Stimulated activated CD8-positive, alpha-beta memory T cell treated with anti-CD3 and anti-CD28 coated beads, Interleukin-4, amount 100 ng/mL, for 24 hours (primary cell): Measurements from ENCODE around the gene CACNA1D.

Experiments
- DNase-seq: peaks from one replicate; pipeline ENCODE4 v3.0.0-alpha.2; 2020; ENCODE audit warnings: low read depth

CACNA1D gene

DNA sequence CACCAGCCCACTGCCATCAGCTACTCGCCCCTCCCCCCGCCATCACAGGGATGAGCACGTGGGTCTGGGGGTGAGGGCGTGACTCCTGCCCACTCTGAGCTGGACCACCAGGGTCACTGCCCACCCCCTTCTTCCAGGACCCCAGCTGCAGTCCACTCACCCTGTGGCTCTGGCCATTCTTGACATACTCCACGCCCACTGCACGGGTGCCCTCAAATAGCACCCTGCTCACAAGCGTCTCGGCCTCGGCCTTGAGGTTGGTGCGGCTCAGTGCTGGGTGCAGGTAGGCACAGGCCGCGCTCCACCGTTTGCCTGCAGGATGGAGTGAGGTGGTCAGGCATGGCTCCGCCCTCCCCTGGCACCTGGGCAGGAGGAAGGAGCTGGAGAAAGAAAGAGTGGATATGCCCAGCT is 327.9 kb downstream of the CACNA1D start:
- no peak for DNase-seq

DNA sequence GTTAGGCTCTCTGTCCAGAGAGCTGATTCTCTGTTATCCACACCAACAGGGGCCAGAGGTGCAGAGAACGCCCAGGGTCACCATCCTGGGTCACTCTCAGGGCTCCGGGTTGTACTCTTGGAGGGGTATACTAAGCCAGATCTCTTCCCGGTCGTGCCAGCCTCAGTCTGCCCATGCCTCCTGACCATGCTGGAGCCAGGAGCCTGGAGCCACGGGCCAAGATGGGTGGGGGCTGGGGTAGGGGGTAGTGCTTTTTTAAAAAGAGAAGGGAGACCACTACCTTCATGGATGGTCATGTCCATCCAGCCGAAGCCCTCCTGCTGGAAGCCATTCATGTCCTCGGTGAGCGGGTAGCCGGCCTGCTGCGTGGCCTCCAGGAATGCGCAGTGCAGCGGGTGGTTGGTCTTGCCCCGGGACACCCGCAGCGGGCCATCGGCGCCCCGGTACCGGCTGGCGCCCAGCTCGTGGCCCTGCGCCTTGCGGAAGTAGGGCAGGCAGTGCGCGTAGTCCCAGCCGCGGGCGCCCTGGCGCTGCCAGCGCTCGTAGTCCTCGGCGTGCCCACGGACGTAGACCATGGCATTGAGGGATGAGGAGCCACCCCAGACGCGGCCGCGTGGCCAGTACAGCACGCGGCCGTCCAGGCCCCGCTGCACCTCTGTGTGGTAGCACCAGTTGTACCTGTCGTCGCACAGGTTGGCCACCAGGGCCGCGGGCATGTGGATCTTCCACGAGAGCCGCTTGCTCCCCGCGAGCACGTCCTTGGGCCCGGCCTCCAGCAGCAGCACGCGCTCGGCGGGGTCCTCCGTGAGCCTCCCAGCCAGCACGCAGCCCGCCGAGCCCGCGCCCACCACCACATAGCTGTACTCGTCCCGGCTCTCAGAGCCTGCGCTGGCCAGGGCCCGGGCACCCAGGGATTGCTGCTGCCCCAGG is 328.9 kb downstream of the CACNA1D start:
- DNase-seq: no peak

DNA sequence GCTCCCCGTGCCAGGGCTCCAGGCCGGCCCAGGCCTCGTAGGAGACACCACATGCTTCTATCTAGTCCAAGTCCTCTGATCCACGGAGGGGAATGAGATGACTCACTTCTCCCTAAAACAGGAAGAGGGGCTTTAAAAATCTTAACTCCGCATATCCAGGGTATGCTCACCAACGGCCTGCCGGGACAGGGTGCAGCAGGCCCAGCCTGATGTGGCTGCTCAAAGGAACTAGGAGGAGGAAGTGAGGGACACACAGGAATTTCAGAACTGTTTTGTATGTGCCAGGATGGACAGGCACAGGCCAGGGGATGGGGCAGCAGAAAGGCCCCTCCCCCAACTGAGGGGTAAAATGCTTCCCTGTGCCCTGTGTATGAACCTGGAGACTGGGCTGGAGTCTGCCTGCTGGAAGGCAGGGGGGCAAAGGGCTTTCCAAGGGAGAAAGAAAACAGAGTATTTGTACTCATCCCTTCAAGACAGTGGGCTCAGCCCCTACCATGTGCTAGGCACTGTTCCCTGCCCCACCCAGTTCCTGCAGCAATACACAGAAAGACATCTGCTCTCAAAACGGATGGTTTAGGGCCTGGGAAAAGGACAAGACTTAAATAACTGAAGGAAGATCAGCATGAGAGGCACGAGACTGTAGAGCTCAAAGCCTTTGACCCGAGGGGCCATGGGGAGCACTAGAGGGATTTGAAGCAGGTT is 329.7 kb downstream of the CACNA1D start:
- DNase-seq: no peak

DNA sequence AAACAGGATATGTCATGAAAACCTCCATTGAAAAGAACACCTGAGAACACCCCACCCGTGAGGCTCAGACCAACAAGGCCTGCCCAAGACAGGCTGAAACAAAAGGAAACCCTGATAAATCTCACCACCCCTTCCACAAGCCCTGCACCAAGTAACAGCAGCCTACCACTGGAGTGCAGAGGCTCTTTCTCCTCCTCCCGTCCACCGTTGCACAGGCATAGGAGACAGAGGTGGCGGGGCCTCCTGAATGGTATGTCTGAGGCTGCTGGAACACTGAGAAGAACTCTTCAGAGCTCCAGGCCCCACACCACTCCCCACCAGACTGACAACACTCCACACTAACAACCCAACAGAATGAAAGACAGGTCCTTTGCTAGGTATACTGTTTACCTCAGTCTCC is 330.4 kb downstream of the CACNA1D start:
- no peak for DNase-seq

DNA sequence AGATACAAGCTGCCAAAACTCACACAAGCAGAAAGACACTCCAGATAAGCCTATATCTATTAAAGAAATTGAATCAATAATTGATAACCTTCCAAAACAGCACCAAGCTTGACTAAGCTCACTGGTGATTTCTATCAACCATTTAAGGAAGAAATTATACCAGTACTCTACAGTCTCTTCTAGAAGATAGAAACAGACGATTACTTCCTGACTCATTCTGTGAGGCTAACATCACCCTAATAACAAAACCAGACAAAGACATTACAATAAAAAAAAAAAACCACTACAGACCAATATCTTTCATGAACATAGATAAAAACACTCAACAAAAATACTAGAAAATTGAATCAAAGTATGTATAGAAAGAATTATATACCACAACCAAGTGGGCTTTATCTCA is 331.6 kb downstream of the CACNA1D start:
- DNase-seq: no peak

DNA sequence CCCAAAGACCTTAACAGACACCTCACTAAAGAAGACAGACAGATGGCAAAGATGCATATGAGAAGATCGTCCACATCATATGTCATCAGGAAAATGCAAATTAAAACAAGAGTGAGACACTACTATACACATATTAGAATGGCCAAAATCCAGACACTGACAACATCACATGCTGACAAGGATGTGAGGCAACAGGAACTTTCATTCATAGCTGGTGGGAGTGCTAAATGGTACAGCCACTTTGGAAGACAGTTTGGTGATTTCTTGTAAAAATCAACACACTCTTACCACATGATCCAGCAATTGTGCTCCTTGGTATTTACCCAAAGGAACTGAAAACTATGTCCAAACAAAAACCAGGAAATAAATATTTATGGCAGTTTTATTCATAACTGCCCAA is 334.2 kb downstream of the CACNA1D start:
- DNase-seq: no peak

DNA sequence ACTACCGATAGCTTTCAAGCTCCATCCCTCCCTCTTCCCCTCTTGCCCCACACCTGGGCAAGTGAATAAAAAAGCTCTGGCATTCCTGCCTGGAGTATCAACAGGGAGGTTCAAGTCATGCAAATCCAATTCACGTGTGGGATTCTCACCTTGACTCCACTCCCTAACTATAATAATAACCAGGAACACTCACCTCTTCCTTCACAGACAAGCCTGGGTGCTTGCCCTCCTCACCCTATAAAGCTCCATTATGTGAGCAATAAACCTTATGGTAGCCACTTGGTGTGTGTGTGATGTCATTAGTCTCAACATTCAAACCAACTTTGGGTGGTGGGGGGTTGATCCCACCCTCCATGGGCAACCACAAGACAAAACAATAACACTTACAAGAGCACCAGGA is 335.2 kb downstream of the CACNA1D start:
- no peak for DNase-seq

DNA sequence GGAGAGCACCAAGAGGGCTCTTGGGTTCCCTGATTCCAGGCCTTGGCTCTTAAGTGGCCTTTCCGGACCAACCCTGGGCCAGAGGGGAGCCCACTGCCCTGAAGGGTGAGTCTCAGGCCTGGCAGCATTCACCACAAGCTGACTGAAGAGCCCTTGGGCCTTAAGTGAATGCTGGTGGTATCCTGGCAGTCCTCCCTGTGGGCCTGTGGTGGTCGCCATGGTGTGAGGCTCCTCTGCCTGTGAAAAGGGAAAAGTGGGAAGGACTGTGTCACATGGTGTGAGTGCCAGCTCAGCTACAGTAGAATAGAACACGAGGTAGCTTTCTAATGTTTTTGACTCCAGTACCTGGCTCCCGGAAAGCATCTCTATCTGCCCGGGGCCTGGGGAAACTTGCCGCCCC is 336.5 kb downstream of the CACNA1D start:
- DNase-seq: no peak

DNA sequence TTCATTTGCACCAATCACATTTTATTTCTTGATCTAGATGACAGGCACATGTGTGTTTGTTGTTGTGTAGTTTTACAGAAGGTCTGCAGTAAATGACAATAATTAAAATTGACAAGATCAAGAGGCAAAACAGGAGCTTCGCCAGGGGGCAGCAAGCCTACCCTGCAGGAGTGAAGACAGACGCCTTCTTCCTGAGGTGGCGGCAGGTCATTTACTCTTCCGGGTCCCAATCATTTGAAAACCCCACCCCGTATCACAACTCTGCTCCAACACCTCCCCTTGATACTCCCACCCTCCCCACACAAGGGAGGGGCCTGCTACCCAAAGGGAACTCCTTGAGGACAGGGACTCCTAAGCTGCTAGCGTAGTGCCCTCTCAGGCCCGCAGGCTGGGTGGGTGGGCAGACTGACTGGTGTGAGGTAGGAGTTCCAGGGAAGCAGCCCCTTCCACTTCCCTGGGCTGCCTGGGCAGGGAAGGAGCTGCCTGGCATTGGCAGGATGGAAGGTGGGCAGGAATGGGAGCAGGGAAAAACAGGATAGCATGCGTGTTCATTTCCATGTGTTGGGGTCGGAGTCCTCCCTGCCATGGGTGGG is 338.7 kb downstream of the CACNA1D start:
- no peak for DNase-seq

DNA sequence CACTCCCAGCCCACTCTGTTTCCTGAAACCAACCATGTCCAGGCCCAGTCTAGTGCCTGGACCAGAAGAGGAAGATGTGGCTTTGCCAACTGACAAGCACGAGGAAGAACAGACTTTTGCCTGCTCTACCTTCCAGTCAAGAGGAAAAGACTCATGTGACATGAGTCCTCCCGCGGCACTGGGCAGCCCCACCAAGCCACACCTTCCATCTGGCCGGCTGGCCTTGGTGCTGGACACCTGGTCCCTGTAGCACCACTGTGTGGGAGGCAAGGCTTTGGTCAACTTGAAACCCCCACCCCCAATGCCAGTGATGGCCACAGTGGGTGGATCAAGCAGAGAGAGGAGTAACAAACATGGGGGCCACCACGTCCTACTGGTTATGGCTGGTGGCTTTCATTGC is 339.3 kb downstream of the CACNA1D start:
- no peak for DNase-seq

DNA sequence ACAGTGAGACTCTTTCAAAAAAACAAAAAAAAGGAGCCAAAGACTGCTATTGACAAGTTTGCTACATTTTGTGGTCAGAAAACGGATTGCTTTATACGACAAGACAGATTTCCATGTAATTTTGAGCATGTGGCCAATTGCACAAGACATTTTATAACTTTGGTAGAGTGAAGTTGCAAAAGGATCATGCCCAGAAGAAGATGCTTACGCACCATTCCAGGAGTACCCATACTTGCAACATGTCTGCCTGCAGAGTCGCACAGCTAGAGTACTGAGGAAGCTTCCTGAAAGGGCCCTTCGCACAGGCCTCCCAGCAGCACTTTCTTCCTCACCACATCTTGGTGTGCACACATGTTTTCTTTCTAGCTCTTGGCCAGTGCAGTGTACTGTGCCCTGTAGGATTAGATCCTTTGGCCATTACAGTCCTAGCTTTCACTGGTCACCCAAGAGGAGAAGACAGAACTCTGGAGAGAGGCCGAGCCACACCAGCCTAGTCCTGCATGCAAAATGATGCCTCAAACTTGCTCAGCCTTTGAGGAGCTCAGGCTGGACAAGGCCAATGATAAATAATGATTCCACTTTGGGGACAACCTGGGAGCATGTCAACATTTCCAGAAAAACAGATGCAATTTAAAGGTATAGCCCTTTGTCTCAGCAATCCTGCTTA is 340.2 kb downstream of the CACNA1D start:
- no peak for DNase-seq

DNA sequence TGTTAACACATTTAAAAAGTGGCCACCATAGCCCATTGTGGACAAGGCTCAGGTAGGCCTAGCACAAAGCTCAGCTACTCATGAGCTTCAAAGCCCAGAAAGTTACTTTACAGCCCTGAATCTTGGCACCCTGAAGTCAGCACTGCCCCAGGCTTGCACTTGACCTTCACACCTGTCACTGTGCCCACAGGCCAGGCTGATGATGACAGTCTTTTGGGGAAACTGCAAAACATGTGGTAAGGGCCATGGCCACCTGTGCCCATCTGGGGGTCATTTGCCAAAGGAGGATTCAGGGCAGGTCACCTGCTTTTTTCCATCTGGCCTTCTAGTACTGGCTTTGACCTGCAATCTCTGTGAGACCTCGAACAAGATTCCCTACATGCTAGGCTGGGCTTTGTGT is 340.8 kb downstream of the CACNA1D start:
- DNase-seq: no peak

DNA sequence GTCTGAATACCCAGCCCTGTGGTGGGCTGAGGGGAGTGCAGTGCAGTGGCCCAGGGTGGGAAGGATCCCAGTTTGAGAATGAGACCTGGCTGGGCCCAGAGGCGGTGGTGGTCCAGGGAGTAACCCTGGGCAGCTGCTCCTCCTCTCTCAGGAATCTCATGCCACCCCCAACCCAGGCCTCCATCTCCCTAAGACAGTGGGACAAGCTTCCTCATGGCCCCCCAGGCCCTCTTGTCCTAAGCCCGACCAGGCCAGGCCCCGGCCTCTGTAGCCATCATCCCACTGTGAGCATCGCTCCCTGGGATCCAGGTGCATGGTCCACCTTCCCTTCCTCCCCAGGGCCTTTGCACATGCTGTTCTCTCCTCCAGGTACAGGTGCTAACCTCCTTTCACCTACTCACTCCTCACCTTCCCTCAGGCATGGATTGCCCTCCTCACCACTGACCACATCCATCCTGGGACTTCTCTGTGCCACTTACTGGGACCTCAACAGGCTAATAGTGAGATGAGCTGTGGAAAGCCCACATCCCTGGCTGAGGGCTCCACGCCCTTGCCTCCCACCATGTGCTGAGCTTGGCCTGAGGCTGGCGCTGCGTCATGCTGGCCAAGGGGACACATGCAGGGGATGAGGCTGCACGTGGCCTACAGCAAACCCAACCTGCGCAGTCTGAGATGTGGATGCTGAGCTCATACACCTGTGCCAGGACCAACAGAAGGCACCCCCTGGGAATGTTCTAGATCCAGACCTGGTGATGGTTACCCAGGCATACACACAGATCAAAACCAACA is 341.9 kb downstream of the CACNA1D start:
- DNase-seq: no peak

DNA sequence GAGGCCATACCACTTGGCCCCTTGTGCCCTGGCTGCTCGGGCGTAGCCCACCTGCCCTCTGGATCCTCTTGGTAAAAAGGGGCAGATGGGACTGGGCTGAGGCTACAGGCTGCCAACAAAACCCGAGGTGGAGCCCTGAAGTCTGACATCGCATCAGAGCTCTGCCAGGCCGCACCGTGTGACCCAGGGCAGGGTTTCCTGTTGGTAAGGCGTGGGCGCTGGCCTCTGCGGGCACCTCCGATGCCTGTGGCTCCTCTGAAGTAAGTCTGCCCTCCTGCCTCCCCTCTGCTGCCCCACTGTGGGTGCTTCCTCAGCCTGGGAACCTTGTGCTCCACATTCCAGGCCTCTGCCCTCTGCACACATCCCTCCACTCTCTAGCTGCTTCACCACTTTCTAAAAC is 342.9 kb downstream of the CACNA1D start:
- DNase-seq: no peak

DNA sequence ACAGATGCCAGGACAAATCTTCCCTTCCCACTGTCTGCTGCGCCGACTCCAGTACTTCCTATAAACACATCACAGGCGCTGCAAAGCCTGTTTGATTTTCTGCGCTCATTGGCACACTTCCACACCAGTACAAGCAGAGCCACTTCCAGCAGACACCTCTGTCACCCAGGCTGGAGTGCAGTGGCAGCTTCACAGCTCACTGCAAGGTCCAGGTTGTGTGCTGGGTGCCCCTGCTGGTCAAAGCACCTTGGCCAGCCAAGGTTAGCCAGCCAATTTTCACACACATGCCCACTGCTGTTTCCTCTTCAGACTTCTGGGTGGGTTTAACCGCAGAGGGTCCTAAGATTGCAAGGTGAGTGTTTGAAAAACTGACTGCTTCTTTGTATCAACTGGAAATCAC is 346.9 kb downstream of the CACNA1D start:
- DNase-seq: no peak

DNA sequence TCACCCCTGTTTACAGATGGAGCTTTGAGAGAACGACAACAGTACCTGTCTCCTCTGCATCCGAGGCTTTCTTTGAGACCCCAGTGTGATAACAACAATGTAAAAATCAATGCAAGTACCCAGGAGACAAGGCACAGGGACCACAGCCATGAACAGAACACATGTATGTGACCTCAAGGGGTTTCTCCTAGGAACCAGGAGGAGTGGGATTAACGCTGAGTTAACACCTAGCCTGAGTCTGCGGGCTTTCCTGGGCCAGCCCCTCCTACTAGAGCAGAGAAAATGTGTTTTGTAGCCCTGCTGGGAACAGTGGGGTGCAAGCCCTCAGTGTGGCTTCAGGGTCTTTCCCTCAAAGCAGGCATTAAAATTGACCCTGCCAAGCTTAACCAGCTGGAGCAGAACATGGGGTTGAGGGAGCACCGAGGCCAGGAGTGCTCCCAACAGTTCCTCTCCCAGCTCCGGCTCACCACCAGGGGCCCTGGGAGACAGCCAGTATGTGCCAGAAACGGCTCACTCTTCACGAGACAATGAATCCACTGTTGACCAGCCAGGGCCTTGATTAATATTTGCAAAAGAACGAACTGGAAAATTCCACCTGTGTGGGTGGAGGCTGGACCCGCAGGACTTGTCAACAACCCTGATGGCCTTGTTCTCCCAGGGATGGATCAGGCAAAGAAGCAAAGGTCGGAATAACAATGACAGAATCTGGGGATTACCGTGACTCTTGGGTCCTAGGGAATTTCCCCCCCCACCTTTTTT is 348.2 kb downstream of the CACNA1D start:
- no peak for DNase-seq

DNA sequence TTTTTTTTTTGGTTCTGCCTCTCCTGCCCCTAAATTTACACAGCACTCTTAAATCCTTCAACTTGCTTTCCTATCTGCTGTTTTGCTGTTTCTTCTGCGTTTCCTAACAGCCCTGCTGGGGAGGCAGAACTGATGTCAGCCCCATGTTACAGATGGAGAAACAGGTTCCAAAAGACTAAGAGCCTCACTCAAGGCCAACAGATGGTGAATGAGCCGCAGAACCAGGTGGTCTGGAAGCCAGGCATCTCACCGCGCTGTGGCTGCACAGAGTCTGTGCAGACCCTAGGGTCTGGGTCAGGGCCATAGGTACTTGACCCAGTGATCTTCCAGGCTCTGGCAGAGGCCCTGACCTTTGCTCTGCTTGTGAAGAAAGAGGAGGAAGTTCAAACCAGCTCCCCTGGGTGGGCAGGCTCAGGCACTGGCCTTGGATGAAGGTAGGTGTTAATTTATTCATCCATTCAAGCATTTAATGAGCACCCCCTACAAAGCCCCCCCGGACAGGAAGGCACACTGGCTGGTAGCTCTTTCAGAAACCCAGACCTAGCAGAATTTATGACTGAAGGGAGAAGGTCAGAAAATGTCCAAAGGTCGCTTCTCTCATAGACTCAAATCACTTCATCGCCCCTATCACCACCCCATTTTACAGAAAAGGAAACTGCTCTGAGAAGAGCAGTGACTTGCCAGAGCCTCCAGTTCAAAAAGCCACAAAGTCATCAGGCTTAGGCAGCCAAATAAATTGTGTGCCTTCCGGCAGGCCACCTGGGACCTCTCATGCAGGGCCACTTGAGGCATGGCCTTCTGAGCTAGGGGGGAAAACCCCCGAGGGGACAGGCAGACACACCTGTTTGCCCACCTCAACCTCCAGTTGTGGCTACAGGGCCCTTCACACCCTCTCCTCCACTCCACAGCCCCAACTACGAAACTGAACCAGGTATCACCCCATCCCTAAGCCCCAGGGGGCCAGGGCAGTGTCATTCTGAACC is 349.1 kb downstream of the CACNA1D start:
- DNase-seq: no peak

DNA sequence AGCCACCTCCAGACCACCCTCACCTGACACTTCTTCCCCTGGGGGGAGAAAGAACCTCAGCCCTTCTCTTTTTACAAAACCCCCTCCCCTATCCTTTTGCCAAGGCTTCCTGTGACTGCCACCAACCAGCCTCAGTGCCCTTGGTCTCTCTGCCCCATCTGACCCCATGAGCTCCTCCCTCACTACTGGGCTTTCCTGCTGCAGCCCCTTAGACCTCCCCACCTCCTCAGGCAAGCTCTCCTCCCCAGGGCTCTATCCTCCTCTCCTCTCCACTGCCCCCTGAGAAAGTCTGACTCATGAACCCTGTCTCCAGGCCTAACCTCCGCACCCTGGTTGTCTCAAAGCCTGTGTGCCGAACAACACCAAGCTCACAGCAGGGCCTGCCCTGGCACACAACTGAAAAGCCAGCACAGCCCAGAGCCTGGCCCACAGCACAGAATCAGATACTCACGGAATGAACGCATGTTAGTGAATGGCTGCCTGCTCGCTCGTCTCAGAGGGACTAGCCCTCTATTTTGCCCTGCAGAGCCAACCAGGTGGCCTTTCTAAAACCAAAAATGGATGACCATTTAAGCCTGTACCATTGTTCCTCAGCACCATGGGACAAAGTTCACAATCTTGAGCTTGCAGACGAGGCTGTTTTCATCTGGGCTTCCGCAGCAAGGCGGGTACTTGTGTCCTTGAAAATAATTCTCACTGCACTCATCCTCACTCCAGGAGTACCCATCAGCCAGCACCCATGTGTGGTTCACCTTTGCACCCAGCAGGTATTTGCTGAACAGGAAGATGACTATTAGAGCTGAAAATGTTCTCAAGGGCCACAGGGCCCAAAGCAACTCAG is 350.1 kb downstream of the CACNA1D start:
- DNase-seq: no peak
